8988T (cell line): ENCODE data around the gene NBR1.
"Not testable (repeated sequence)": the region's sequence is repeated elsewhere in the genome, so short reads cannot be mapped to it uniquely, and the experiment has no call there.

Experiments used
- DNase-seq: peaks from one replicate; pipeline ENCODE4 v3.0.0; 2011

NBR1 gene

GRCh38 chr17:43159957-43160356, 11.1 kb upstream of the NBR1 start:
- DNase-seq = not testable (repeated sequence)

DNA sequence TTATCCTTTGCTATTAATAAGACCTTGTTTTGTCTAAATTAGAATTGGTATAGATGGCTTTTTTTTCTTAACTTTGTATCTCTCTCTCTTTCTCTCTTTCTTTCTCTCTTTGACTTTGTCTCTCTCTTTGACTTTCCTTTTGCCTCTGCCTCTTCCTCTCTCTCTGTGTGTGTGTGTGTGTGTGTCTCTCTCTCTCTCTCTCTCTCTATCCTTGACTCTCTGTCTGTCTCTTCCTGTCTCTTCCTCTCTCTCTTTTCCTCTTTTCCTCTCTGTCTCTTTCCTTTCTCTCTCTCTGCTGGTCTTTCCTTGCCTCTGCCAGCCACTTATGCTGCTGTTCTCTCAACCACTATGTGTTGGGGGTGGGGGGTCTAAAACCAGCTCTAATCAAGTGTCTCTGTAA, 5.0 kb upstream of the NBR1 start:
- DNase-seq = not testable (repeated sequence)

GRCh38 chr17:43169561-43170139, 1.4 kb upstream of the NBR1 start:
- DNase-seq = no peak

DNA sequence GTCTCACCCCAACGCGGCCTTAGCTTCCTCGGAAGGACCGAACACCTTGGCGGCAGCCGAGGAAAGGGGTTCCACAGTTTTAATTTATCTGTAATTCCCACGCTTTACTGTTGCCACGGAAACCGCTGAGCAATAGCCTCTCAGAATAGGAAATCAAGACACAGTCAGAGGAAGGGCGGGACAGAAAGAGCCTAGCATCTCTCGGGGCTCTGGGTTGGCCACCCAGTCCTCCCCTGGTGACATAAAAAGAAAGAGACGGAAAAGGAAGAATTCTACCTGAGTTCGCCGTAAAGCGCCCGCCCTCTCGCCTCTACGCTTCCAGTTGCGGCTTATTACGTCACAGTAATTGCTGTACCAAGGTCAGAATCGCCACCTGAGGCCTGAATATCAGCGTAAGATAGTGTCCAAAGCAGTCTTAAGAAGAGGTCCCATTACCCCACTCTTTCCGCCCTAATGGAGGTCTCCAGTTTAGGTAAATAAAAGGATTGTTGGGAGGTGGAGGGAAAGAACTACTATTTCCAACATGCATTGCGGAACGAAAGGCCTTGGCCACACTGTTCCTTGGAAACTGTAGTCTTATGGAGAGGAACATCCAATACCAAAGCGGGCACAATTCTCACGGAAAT, 761 bp upstream of the NBR1 start:
- peak; percentile 65 for DNase-seq

DNA sequence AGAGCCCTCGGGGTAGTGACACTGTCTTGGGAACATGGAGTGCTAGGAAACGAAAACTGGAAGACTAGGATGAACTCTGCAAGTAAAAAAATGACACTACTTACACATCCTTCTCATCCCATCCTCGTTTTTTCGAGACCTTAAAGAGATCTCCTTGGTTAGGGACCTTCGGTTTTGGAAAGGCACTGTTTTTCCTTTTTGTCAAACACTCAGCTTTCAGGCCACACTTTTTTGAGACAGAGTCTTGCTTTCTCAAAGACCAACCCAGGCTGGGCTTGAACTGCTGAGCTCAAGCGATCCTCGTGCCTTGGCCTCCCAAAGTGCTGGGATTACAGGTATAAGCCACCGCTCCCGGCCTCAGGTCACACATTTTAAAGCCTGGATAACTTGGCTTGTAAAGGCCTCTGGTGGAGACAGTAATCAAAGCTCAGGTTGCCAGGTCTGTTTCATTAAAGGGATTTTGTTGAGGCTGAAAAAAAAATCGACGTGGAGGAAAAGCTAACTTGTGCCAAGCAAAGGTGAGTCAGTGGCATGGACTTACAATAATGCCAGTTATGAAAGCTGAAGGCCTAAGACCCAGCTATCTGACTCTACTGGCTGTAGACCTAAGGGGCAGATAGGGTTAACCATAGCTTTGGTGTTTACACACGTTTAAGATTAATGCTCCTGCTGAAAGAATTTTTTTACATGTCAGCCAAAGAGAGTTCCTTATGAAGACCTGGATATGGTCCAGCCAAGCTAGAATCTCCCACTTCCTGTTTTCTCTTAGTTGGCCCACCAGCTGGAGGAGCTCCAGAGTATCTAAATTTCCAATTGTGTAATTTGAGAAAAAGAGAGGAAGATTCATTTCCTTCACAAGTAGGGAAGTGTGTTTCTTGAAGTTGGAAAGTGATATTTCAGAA, 823 bp downstream of the NBR1 start:
- no peak for DNase-seq

DNA sequence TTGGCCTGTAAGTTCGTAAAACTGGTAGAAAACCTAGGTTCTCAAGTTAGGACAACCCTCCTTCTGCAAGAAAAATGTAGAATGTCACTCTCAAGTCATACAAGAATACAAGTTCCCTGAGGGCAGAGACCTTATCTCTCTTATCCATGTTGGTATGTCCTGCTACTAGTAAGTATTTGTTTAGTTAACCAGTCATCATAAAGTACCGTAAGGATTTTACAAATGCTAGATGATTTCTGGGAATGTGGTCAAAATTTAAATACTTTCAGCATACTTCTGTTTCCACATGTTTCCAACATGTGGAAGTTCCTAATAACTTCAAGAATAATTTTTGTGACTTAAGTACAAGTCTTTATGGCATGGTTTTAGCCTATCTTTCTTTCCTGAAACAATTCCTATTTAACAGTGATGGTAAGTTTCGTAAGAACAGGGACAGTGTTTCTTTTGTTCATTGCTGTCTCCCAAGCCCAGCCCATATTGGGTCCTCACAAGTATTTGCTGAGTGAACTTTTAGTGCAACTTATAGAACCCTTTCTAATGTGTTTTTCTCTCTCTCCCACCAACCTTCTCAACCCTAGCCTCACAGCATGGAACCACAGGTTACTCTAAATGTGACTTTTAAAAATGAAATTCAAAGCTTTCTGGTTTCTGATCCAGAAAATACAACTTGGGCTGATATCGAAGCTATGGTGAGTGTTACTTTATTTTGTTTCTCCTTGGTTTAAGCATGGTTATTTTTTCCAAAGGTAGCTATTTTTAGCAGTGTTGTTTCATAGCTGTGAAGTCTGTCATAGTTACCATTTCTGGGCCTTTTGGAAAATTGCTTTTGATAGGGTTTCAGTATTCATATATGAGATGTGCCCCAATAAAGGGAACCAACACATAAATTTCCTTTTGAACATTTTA, 4.5 kb downstream of the NBR1 start:
- no peak for DNase-seq

DNA sequence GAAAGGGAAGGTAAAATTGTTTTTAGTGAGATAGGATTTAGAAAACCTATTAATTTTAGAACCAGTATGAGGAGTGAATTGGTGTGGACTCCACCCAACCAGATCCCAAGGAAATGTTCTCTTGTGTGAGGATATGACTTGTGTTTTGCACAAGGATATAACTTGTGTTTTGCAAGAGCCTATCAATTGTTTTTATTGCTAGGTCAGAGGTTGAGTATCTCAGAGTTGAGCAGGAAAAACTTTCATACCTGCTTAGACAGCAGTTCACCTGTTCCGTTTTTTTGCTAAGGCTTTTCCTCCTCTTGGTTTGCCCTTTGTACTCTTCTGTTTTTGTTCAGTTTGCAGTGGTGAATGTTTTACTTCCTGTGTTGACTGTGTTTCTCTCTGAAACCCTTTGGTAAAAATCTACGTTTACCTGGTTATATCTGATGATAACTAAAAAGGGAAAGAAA, 5.1 kb downstream of the NBR1 start:
- no peak for DNase-seq

GRCh38 chr17:43183921-43184320, 12.9 kb downstream of the NBR1 start:
- DNase-seq = no peak

DNA sequence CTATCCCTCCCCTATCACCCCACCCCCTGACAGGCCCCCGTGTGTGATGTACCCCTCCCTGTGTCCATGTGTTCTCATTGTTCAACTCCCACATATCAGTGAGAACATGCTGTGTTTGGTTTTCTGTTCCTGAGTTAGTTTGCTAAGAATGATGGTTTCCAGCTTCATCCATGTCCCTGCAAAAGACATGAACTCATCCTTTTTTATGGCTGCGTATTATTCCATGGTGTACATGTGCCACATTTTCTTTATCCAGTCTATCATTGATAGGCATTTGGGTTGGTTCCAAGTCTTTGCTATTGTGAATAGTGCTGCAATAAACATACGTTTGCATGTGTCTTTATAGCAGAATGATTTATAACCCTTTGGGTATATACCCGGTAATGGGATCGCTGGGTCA, 15.6 kb downstream of the NBR1 start:
- DNase-seq = not testable (repeated sequence)

GRCh38 chr17:43193251-43193650, 22.2 kb downstream of the NBR1 start:
- no peak for DNase-seq

GRCh38 chr17:43199633-43200032, 28.6 kb downstream of the NBR1 start:
- no peak for DNase-seq

- DNase-seq = no peak
These were observed 29.1 kb downstream of the NBR1 start for GRCh38 chr17:43200127-43200526.

GRCh38 chr17:43203013-43203412, 32.0 kb downstream of the NBR1 start:
- not testable (repeated sequence) for DNase-seq

- DNase-seq = no peak
These were observed 39.6 kb downstream of the NBR1 start for GRCh38 chr17:43210576-43210975.

GRCh38 chr17:43211123-43211479, 40.1 kb downstream of the NBR1 start:
- no peak for DNase-seq

DNA sequence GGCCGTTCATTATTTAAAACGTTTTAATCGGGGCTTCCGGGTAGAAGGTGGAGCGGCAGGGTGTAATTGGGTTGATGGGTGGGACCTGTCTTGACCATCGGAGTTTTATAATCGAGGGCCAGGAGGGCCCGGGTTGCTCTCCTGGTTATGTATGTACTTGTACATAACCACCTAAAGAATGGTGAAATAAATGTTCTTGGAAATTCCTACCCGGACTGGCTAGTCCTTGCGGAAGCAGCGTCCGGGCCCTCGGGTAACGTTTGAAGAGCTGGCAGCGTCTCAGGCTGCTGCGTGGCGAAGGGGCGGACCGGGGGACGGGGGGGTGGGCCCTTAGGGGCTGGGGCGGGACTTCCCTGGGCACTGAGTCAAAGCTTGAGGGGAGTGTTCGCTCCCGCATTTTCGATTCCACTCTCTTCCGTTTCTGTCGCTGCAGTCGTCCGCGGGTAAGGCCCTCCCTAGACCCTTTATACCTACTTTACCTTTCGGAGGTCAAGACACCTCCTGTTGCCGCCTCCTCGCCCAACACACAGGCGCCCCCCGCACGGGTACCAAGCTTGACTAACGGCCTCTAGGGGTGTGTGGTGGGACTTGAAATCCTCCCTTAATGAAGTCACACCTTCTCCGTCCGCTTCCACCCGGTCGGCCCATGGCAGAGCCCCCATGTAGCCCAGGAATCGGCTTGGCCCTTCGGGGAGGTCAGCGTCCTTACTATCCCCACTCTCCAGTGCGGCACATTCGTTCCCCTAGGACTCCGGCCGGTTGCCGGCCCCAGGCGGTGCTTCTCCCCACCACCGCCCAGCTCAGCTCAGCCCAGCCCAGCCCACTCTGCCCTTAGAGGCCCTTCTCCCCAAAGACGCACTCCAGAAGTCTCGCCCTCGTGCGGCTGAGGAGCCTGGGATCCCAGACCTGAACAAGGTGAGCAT, 40.7 kb downstream of the NBR1 start, which contains the start of gene TMEM106A:
Gene TMEM106A (plus strand): TSS at position 396 of the 923 bp plus-strand sequence. CDS start 1,167 bp downstream, outside the sequence.
- DNase-seq = peak; percentile 67

- DNase-seq = no peak
These were observed 41.9 kb downstream of the NBR1 start for GRCh38 chr17:43212641-43213490.

GRCh38 chr17:43213545-43213944, 42.5 kb downstream of the NBR1 start:
- DNase-seq = no peak

DNA sequence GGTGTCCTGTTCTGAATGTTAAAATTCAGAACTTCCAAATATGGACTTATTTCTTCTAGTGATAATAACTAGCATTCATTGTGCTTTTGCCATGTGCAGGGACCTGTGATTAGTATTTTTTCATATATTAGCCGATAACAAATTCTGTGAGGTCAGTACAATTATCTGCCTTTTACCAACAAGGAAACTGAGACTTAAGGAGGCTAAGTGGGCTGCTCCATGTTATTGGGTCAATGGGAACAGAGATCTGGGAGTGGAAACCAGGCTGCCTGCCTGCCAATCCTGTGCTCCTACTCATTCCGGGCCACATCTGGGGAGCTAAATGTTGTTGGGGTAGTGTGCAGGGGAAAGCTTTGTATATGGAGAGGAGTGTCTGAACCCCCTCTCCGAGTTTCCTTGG, 44.3 kb downstream of the NBR1 start:
- no peak for DNase-seq

DNA sequence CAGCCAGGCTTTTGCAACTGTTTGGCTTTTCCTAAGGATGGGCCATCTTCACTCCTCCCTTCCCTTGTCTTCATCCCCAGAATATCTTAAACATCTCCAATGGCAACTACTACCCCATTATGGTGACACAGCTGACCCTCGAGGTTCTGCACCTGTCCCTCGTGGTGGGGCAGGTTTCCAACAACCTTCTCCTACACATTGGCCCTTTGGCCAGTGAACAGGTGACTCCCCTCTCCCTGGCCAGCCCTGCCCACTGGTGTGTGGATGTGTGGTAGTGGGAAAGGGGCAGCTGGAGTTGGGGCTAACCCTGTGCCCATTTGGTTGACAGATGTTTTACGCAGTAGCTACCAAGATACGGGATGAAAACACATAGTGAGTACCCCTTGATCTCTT, 45.4 kb downstream of the NBR1 start:
- no peak for DNase-seq
